Inflammatory macrophage treated with lipopolysaccharide for 4 hours (primary cell): Measurements from ENCODE around the gene C5AR2.

Source experiments
- DNase-seq: peaks from one replicate; pipeline ENCODE4 v3.0.0-alpha.2; 2020

C5AR2 gene

GRCh38 chr19:47388721-47389120, 56.7 kb downstream of the C5AR2 start:
- DNase-seq: peak; percentile 91

GRCh38 chr19:47389150-47389556, 57.2 kb downstream of the C5AR2 start:
- peak; percentile 99 for DNase-seq

GRCh38 chr19:47390533-47391488, 58.8 kb downstream of the C5AR2 start:
- DNase-seq: no peak

GRCh38 chr19:47391510-47392223, 59.7 kb downstream of the C5AR2 start:
- peak; percentile 75 for DNase-seq
